HG03558 (cell line): ENCODE data around the gene UHRF1.
"Not testable (repeated sequence)": the region's sequence is repeated elsewhere in the genome, so short reads cannot be mapped to it uniquely, and the experiment has no call there.

Source experiments
- ATAC-seq: cut with Tn5 transposase; IDR thresholded peaks from one replicate; pipeline ENCODE4 v1.9.1; 2021; ENCODE audit warnings: moderate number of reproducible peaks; ENCODE audit not compliant: unreplicated experiment; ENCODE audit errors: extremely low read depth

Gene UHRF1

DNA sequence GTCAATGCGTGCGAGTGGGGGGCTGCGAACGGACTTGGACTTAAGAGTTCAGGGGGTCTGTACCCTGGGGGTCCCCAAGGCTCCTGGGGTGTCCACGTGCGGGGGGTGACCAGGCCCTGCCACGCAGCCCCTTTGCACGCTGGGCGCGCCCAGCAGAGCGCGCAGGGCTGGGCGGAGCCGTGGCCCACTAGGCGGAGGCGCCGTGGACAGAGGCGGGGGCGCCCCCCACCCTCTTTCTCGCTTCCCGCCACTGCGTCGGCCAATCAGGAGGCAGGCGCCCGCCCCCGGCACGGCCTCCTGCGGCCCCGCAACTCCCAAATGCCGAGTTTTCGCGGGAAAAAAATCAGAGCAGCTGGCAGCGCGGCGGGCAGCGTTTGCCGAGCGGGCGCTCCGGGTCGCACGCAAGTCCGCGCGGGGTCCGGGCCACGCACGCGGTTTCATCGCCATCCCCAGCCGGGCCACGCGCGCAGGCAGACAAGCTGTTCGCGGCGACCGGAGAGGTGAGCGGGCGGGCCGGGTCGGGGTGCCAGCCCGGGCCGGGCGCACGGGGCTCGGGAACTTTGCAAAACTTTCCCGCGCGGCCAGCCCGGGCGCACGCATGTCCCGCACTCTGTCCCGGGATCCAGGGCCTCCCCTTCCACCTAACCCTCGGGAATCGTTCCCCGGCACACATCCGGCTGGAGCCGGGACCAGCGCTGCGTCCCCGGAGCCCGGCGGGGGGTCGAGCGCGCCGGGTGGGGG, at the start of gene UHRF1:
Gene UHRF1 (plus strand): TSS at position 346 of the 741 bp plus-strand sequence. CDS start 1,385 bp downstream, outside the sequence.
- ATAC-seq: no peak

GRCh38 chr19:4859697-4860096, 49.6 kb upstream of the UHRF1 start:
- no peak for ATAC-seq

GRCh38 chr19:4861147-4861546, 48.2 kb upstream of the UHRF1 start:
- no peak for ATAC-seq

DNA sequence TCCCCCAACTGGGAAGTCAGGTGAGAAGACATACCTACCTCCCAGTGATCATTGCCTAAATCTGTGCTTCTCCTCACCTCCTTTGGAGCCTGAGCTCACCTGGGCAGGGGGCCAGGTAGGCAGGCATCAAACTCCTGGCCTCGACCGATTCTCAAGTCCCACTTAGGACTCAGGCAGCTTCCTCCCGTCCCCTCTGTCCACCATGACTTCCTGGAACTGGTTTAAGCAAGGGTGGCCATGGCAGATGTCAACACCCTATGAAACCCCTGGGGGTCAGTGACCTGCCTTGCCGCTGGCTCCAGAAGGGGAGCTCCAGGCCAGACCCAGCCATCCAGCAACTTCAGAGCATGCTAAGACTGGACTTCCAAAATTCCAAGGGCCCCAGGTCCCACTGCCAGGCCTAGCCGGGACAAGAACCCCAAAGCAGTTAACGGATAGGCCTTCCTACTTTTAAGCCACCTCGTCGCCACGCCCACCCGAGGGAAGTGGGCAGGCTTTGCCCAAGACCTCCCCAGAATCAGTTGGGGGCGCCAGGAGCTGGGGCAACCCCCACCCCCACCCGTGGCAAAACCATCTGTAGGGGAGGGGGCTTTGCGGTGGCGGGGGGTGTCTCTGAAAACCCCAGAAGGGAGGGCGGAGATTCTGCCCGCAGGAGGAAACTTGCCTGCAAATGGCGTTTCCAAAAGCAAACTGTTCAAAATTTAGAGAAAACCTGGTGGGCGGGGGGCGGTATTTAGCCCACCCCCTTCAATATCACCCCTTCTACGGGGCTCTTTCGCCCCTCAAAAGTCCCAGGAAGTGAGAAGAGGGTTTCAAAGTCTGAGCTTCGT, 42.5 kb upstream of the UHRF1 start:
- no peak for ATAC-seq

GRCh38 chr19:4867534-4868285, 41.6 kb upstream of the UHRF1 start, which contains the start of gene PLIN3:
PLIN3 (minus strand) TSS chr19:4867667; CDS start chr19:4861394, 6,273 bp downstream.
- ATAC-seq: no peak

GRCh38 chr19:4868286-4868834, 40.9 kb upstream of the UHRF1 start:
- no peak for ATAC-seq

DNA sequence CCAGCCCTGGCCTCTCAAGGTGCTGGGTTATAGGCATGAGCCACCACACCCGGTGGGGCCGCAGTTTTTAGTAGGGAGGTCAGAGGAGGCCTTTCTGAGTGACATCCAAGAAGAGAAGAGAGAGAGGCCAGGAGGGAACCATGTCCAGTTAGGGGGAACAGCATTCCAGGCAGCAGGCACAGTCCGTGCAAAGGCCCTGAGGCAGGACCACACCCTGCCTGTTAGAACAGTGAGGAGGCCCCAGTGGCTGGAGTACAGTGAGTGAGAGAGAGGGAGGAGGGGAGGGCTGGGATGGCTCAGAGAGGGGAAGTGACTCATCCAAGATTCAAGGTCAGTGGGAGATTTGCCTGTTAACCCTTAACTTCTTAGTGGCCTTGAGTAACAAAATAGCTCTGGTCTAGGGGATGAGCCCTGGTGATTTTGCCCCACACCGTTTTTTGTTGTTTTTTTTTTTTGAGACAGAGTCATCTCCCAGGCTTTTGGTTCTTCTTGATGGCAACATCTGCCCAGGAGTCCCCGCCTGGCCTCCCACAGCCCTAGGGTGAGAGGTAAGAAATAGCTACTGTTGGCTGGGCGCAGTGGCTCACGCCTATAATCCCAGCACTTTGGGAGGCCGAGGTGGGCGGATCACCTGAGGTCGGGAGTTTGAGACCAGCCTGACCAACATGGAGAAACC, 39.1 kb upstream of the UHRF1 start:
- no peak for ATAC-seq

DNA sequence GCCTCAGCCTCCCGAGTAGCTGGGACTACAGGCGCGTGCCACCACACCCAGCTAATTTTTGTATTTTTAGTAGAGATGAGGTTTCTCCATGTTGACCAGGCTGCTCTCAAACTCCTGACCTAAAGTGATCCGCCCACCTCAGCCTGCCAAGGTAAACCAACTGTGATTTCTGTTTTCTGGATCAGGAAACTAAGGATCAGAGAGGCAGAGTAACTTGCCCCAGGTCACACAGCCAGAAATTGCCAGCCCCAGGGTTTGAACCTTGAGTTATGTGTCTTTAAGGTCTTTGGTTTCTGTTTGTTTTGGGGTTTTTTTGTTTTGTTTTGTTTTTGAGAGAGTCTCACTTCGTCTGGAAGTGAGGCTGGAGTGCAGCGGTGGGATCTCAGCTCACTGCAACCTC, 37.6 kb upstream of the UHRF1 start:
- no peak for ATAC-seq

- no peak for ATAC-seq
Measured at GRCh38 chr19:4873930-4874329, 35.4 kb upstream of the UHRF1 start.

DNA sequence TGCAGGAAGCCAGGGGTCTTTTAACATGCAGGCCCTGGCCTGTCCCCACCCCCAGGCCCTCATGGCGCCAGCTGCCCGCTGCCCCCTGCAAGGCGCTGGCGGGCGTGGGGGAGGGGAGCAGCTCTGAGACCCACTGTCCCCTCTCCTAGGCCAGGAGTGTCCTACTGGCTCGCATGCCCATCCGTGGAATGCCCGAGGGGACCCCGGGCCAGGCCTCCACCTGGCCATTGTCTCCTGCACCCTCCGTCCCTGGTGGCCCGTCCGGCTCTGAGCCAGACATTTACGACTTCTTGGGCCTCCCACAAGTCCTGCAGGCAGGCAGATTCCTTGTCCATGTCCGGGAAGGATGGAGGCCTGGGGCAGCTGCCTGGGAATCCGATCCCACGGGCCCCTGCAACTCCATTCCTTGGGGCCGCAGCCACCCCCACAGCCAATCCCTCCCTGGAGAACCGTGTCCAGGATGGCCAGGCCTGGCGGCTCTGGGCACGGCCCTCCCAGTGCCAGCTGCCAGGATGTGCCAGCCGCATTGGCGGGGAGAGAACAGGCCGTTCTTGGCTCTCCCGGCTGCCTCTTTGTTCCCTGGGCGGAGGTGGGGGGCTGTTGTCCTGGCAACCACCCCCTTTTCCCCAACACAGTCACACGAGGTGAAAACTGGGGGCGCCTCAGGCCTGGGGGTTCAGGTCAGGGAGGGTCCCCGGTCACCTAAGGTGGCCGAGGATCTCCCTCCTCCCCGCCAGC, 31.4 kb upstream of the UHRF1 start:
- no peak for ATAC-seq

DNA sequence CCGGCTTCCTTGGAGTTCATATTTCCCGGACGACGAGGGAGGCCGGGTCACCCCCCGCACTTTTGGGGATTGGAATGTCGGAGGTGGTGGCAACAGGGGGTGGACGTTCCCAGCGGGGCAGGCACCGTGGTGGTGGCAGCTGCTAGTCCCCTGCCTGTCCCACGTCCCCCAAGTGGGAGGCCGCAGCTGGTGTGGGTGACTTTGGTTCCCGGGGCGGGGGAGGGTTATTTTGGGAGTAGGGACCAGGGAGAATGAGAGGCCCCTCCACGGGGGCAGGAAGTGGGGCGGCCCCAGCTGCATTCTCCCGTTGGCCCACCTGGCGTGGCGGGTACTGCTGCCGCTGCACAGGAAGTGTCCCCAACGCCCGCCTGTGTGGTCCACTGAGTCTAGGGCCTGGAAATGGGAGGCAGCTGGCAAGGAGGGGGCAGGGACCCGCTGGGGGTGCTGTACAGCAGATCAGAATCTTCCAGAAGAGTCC, 30.8 kb upstream of the UHRF1 start:
- ATAC-seq: no peak

DNA sequence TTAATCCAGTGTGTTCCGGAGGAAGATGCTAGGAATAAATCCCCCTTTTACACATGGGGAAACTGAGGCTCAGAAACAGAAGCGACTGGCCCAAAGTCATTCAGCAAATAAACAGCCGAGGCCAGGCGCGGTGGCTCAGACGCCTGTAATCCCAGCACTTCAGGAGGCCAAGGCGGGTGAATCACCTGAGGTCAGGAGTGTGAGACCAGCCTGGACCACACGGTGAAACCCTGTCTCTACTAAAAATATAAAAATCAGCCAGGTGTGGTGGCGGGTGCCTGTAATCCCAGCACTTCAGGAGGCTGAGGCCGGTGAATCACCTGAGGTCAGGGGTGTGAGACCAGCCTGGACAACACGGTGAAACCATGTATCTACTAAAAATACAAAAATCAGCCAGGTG, 30.3 kb upstream of the UHRF1 start:
- ATAC-seq: no peak

- not testable (repeated sequence) for ATAC-seq
Measured at GRCh38 chr19:4882874-4883273, 26.4 kb upstream of the UHRF1 start.

DNA sequence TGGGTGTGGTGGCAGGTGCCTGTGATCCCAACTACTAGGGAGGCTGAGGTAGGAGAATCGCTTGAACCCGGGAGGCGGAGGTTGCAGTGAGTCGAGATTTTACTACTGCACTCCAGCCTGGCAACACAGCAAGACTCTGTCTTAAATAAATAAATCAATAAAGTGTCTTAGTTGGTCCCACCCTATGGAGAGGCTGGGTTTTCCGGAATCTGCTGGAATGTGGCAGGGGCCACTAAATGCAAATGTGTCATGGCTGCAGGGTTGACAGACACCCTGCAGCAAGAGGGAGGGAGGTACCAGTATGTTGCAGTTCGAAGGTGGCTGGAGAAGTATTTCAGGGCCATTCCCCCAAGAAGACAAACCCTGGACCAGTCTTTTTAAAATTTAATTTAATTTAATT, 24.3 kb upstream of the UHRF1 start:
- ATAC-seq: not testable (repeated sequence)

GRCh38 chr19:4887803-4888202, 21.5 kb upstream of the UHRF1 start:
- ATAC-seq: not testable (repeated sequence)

- ATAC-seq: no peak
Measured at GRCh38 chr19:4889034-4889815, 20.1 kb upstream of the UHRF1 start.

GRCh38 chr19:4891066-4891465, 18.2 kb upstream of the UHRF1 start:
- ATAC-seq: no peak

DNA sequence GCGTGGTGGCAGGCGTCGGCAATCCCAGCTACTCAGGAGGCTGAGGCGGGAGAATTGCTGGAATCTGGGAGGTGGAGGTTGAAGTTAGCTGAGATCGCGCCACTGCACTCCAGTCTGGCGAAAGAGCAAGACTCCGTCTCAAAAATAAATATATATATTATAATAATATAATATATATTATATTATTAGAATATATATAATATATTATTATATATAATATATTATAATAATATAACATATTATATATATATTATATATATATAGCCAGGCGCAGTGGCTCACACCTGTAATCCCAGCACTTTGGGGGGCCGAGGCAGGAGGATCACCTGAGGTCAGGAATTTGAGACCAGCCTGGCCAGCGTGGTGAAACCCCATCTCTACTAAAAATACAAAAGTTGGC, 16.3 kb upstream of the UHRF1 start:
- ATAC-seq: not testable (repeated sequence)
